ENCODE results near the gene HAO1. TPM values are rescaled to one million over a fixed set of nuclear protein-coding genes. Genes with fewer than 3 reads are reported as not detected.

HAO1 gene
- total and polyA plus RNA-seq, 2 of the 13 experiments (the other 11 are each of a cell fraction or from before 2014, with no cell fraction given) = 0.03 TPM; not detected in 1

DNA sequence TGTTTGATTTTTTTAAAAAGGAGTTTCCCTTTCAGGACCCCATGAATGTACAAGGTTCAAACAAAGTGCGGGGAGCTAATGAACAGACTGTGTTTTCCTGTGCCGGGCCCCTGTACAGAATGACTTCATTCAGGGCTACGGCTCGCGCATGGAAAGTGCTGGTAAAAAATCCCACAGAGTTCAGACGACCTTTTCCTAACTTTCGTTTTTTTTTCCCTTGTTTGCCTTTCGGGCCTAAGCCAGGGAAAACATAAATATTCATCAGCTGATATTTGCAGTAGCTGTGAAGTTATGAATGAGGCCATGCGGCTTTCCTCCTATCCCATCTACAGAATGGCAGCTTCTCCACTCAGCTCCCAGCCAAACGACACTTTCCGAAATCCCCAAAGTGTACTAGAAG lies 74.0 kb downstream of the HAO1 start (continued):
- TF ChIP-seq, protein P1, sequence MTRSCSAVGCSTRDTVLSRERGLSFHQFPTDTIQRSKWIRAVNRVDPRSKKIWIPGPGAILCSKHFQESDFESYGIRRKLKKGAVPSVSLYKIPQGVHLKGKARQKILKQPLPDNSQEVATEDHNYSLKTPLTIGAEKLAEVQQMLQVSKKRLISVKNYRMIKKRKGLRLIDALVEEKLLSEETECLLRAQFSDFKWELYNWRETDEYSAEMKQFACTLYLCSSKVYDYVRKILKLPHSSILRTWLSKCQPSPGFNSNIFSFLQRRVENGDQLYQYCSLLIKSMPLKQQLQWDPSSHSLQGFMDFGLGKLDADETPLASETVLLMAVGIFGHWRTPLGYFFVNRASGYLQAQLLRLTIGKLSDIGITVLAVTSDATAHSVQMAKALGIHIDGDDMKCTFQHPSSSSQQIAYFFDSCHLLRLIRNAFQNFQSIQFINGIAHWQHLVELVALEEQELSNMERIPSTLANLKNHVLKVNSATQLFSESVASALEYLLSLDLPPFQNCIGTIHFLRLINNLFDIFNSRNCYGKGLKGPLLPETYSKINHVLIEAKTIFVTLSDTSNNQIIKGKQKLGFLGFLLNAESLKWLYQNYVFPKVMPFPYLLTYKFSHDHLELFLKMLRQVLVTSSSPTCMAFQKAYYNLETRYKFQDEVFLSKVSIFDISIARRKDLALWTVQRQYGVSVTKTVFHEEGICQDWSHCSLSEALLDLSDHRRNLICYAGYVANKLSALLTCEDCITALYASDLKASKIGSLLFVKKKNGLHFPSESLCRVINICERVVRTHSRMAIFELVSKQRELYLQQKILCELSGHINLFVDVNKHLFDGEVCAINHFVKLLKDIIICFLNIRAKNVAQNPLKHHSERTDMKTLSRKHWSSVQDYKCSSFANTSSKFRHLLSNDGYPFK (CRISPR knock-in tag; IDR thresholded peaks at IDR 0.05; ENCODE audit: borderline replicate concordance) = no peak
- no peak for TF ChIP-seq ZNF563 (CRISPR knock-in tag; IDR thresholded peaks at IDR 0.05)
- no peak for TF ChIP-seq ZNF768 (CRISPR knock-in tag; IDR thresholded peaks at IDR 0.05)
- no peak for TF ChIP-seq ZNF747 (CRISPR knock-in tag; IDR thresholded peaks at IDR 0.05; ENCODE audit: borderline replicate concordance)
- no peak for TF ChIP-seq SUZ12 (IDR thresholded peaks at IDR 0.05; ENCODE audit: low read depth, low read length)
- TF ChIP-seq, protein P2, sequence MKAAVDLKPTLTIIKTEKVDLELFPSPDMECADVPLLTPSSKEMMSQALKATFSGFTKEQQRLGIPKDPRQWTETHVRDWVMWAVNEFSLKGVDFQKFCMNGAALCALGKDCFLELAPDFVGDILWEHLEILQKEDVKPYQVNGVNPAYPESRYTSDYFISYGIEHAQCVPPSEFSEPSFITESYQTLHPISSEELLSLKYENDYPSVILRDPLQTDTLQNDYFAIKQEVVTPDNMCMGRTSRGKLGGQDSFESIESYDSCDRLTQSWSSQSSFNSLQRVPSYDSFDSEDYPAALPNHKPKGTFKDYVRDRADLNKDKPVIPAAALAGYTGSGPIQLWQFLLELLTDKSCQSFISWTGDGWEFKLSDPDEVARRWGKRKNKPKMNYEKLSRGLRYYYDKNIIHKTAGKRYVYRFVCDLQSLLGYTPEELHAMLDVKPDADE (CRISPR knock-in tag; IDR thresholded peaks at IDR 0.05) = no peak
- no peak for TF ChIP-seq SRF (IDR thresholded peaks at IDR 0.05; ENCODE audit: low read depth, low read length)
- TF ChIP-seq ZFAT (CRISPR knock-in tag; conservative IDR thresholded peaks at IDR 0.05) = peak; percentile 96
- no peak for TF ChIP-seq SETDB1 (CRISPR knock-in tag; IDR thresholded peaks at IDR 0.05; ENCODE audit: borderline replicate concordance)
- no peak for TF ChIP-seq CHD2 (IDR thresholded peaks at IDR 0.05; ENCODE audit: low read depth, low read length)
- no peak for TF ChIP-seq RFXANK (CRISPR knock-in tag; IDR thresholded peaks at IDR 0.05)
- no peak for TF ChIP-seq NR2C2 (CRISPR knock-in tag; IDR thresholded peaks at IDR 0.05; ENCODE audit: borderline replicate concordance)
- TF ChIP-seq ZSCAN30 (CRISPR knock-in tag; IDR thresholded peaks at IDR 0.05) = no peak
- TF ChIP-seq DPF2 (CRISPR knock-in tag; IDR thresholded peaks at IDR 0.05; ENCODE audit: borderline replicate concordance, low read depth) = no peak
- TF ChIP-seq, protein P3, sequence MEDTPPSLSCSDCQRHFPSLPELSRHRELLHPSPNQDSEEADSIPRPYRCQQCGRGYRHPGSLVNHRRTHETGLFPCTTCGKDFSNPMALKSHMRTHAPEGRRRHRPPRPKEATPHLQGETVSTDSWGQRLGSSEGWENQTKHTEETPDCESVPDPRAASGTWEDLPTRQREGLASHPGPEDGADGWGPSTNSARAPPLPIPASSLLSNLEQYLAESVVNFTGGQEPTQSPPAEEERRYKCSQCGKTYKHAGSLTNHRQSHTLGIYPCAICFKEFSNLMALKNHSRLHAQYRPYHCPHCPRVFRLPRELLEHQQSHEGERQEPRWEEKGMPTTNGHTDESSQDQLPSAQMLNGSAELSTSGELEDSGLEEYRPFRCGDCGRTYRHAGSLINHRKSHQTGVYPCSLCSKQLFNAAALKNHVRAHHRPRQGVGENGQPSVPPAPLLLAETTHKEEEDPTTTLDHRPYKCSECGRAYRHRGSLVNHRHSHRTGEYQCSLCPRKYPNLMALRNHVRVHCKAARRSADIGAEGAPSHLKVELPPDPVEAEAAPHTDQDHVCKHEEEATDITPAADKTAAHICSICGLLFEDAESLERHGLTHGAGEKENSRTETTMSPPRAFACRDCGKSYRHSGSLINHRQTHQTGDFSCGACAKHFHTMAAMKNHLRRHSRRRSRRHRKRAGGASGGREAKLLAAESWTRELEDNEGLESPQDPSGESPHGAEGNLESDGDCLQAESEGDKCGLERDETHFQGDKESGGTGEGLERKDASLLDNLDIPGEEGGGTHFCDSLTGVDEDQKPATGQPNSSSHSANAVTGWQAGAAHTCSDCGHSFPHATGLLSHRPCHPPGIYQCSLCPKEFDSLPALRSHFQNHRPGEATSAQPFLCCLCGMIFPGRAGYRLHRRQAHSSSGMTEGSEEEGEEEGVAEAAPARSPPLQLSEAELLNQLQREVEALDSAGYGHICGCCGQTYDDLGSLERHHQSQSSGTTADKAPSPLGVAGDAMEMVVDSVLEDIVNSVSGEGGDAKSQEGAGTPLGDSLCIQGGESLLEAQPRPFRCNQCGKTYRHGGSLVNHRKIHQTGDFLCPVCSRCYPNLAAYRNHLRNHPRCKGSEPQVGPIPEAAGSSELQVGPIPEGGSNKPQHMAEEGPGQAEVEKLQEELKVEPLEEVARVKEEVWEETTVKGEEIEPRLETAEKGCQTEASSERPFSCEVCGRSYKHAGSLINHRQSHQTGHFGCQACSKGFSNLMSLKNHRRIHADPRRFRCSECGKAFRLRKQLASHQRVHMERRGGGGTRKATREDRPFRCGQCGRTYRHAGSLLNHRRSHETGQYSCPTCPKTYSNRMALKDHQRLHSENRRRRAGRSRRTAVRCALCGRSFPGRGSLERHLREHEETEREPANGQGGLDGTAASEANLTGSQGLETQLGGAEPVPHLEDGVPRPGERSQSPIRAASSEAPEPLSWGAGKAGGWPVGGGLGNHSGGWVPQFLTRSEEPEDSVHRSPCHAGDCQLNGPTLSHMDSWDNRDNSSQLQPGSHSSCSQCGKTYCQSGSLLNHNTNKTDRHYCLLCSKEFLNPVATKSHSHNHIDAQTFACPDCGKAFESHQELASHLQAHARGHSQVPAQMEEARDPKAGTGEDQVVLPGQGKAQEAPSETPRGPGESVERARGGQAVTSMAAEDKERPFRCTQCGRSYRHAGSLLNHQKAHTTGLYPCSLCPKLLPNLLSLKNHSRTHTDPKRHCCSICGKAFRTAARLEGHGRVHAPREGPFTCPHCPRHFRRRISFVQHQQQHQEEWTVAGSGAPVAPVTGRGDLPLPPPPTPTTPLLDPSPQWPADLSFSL (CRISPR knock-in tag; IDR thresholded peaks at IDR 0.05) = no peak
- peak; percentile 44; the same call in 1 of the 2 replicates for TF ChIP-seq NKX3-1 (CRISPR knock-in tag; IDR thresholded peaks at IDR 0.05)
- TF ChIP-seq STAT5B (CRISPR knock-in tag; IDR thresholded peaks at IDR 0.05) = no peak
- no peak for TF ChIP-seq ZNF282 (IDR thresholded peaks at IDR 0.05; ENCODE audit: partially characterized antibody)
